SK-N-MC (cell line): Measurements from ENCODE around the gene APLF.

Experiments
- EZH2 ChIP-seq: fragments of 200-600 bp; sonication (generic); IDR thresholded peaks from one replicate; pipeline ENCODE4 v1.6.1; 2017; ENCODE audit warnings: antibody characterized with exemption
- POLR2AphosphoS5 ChIP-seq: IDR thresholded peaks from 2 replicates; pipeline ENCODE4 v1.6.1; 2012; ENCODE audit warnings: mild to moderate bottlenecking, low read depth, low read length, borderline replicate concordance

DNA sequence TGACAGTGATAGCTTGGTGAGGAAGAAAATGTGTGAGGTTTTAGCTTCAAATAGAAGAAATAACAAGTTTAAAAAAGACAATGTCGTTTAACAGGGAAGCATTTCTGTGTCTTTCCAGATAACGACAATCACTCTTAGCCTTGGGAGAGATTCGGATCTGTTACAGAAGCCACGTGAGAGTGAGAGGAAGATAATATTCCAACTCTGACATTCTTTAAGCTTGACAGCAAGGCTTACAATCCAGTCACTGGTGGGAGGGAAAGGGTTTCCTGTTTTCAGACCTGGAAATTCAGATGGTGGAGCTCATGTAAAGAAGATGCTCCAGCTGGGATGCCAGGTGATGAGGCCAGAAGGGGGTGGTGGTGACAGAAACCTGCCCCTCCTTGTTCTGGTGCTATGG lies 31.1 kb upstream of the APLF start:
- no peak for TF ChIP-seq POLR2AphosphoS5
- TF ChIP-seq EZH2: no peak
